GM18511 (cell line): ENCODE results near the gene HOXA6.

Experiments
- ATAC-seq: cut with Tn5 transposase; IDR thresholded peaks from one replicate; pipeline ENCODE4 v1.9.1; 2021; ENCODE audit warnings: mild to moderate bottlenecking, moderate library complexity; ENCODE audit not compliant: unreplicated experiment

Gene HOXA6

DNA sequence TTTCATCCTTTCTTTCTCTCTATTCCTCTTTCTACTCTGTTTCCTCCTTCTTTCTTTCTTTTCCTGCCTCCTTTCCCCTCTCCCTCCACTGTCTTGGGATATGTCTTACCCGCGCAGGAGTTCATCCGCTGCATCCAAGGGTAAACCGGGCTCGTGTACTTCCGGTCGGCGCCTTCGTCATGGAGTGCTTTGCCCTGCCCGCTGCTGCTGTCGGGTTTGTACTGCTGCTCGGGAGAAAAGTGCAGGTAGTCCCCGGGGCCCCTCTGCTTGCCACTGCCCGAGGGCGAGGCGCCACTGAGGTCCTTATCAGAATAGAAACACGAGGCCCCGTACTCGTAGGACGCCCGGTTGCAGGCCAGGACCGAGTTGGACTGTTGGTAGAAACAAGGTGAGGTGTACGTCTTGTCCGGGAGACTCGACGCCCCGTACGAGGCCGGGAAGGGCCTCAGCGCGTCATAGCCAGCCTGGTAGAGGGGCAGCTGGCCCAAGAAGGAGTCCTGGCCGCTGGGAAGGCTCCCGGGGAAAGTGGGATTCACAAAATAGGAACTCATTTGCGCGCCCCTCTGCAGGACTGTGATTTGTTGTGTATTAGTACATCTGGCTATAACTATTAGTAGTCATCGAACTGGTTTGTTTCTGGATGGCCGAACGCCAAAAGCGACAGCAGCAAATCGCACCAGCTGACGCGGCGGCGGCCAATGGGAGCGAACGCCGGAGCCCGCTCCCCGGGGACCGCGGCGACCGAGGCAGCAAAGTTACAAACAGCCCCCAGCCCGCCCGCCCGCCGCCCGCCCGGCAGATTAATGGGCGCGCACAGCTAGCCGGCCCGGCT, at the start of gene HOXA6:
Gene HOXA6, minus strand, starts transcription at position 576 of the 832 bp plus-strand sequence. Its CDS starts 25 bp downstream, at position 551.
- no peak for ATAC-seq

DNA sequence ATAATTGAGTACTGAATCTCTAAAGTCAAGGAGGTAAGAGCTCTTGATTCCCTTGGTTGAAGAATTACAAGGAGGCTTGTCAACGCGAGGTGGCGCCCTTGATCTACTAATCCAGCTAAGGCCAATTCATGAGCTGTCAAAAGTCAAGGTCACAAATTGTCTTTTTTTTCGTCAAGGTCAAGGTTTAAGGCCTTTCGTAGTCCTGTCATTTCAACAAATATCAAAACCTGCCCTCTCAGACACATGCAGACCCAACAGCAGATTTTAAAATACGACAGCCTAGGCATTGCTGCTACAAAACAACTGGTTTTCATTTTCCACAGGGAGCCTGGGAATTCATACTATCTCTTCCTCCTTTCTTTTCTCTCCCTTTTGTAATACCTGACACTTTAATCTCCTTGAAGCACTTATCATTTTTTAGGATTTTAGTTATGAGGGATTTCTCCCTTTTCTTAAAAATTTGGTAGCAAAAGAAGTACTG, 48.8 kb upstream of the HOXA6 start:
- no peak for ATAC-seq

DNA sequence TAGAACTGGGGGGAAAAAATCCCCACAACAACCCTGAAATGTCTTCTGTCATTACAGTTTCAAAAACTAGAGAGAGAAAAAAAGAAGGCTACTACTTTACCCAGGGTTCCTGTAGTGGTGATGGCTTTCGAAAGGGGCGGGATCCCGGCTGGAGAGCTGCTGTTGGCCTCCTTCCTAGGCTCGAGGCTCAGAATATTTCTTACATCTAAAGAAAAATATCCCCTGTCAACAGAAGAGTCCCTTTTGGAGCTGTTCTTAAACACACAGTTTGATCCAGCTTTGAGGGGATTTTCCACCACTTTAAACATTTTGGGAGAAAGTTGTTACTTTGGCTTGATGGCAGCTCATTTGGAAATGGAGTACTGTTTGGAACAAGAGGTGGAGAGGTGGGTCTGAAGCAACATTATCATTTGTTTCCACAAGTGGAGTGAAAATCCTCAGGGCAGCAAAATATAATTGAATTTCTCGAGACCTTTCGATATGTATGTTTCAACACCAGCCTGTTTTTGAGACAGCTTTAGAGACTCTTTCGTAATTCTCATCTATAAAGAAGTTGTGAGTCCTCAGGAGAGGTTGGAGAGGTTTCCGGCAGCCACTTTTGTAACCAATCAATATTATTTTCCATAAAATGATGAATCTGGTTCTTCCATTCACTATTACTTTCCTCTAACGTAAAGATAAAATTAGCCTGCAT, 47.3 kb upstream of the HOXA6 start:
- no peak for ATAC-seq

DNA sequence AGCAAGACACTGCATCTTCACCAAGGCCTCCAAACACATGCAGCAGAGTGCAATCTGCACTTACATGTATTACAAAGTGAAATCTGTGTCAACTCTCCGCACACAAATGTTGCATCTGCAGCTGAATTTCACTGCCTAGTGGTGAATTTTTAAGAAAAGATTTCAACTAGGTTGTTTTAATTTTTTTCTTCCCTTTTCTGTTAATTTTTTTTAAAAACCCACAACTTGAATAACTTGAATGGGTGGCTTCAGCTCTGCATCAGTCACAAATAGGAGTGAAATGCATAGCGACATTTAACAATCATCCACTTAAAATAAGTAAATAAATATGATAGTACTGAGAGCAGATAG, 46.4 kb upstream of the HOXA6 start:
- ATAC-seq, result no peak

DNA sequence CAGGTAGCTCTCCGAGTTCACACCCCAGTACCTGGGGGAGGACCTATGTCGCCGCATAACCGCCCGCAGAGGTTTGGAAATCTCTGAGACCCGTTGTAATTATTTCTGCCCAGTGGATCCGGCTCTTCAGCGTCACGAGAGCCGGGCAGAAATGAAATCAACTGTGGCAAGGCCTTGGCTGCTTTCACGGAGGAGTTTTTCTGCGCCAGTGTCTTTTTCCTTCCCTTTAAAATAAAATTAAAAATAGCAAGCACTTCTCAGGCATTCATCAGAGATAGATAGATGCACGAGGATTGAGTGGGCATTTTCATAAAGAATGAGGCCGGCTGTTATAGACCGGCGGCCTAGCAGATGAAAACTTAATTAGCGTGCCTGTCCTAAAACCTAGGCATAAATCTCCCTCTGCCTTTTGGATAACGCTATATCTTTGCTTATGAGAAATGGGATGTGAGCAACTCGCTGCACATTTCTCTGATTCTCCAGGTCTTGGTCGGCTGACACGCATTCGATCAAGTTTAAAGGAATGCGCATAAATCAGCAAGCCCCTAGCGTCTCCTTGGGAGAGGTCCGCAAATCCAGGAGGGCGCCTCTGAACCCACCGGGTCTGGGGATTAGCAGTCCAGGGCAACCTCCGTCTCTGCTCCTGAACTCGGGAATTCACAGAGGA, 45.9 kb upstream of the HOXA6 start:
- no peak for ATAC-seq

DNA sequence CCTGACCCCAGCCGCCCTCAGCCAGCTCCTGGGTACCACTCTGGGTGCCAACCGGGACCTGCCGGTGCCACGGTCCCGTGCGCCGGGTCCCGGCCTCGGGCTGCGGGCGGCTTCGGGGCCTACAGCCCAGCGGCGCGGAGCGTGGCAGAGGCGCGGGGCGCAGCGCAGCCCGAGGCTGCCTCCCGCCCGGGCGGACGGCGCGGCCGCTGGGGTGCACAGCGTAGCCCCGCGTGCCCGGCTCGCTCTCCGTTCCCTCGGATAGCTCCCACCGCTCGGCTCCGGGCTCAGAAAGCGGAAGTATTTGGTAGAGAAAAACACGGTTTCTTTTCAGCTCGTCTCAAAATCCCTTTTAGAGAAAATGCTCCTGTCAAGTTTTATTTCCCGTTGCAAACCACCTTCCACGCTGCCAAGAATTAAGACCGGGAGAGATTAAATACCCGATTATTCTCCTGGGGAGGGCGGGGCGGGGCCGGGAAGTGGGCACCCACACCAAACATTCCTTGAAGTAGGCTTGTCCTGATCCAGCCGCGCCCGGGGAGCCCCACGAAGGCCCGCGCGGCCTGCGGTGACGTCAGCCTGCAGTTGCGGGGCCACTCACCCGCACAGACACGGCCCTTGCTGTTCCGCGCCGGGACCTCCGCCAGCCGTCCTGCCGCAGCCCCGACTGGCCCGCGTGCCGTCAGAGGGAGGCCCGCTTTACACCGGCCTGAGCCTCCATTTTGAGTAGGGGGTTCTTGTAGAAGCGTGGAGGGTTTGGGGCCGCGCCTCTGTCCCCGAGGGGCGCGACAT, 45.2 kb upstream of the HOXA6 start:
- no peak for ATAC-seq

DNA sequence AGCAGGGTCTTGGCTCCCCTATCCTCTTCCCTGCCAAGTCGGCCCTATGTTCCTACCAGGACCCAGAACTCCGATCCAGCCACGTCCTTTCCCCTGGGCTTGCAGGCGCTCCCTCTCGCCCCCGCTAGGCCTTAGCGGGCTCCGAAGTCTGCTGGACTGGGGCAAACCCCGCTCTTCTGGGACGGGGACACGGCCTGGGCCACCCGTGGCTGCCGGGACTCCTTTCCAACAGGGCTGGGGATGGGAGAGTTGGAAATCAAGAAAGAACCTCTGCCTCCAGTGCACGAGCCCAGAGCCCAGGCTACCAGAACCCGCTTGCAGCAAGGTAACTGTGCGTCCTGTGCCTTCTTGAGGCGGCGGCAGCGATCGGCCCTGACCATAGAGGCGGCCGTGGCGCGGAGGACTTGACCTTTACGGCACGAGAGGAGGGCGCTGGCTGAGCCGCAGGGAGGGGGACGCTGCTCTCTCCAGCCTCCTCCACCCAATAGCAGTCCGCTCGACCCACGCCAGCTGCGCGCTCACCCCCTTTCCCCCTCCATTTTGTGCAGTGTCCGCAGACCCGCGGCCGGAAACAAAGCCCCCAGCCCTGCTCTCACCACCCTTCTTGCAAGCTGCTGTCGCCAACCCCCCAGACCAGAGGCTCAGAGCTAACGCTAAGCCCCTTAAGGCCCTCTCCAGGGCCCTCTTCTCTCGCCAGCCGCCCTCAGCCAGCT, 44.4 kb upstream of the HOXA6 start:
- ATAC-seq, result no peak

DNA sequence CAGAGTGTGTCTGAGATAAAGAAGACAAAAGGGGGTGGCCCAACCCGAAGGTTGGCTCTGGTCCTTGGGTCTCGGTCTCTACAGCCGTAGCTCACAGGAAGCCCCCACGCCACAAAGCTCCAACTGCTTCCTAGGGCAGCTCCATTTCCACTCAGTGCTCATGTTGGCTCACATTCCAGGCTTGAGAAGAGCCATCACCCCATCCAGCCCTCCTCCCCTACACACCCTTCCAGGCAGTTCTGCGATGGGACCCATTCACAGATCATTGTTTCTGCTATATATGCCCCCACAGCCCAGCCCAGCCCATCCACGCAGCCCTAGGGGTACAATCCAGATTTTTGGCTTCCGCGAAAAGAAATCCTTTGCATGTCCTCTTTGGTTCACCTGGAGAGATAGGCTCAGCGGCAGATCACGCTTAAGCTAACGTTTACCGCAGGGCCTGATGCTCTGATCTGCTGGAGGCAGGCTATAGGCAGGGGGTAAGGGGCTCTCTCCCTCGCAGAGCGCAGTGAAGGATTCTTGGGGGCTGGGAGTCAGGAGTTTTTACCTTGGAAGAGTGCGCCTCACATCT, 43.7 kb upstream of the HOXA6 start:
- ATAC-seq, result no peak

DNA sequence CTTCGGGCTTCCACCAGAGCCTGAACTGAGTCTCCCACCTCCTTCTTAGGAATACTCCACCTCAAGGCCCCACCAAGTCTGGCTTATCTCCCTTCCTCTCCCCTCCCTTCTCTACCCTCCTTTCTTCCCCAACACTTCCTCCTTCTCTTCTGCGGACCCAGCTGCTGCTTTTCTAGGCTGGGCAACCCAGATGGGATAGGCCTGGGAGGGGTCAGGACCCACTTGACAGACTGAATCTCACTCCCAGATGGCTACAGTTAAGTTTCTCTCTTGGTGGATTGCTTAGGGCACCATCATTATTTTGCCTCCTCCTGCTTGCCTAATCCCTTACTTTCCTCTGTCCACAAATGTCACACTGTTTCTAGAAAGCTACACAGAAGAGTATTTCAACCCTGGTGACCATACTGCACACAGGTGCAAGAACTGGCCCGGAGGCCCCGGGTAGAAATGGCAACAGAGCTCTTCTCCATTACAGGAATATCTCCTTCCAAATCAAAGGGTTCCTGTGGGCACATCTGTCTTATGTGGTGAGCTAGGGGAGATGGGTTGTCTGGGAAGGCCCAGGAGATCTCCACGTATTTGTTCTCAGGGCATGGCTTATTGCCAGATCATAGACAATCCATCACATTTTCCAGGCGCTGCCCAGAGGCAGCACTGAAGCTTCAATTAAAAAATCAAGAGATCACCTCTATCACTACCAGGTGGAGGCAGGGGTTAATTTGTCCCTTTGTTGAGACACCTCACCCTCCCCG, 42.6 kb upstream of the HOXA6 start:
- no peak for ATAC-seq

DNA sequence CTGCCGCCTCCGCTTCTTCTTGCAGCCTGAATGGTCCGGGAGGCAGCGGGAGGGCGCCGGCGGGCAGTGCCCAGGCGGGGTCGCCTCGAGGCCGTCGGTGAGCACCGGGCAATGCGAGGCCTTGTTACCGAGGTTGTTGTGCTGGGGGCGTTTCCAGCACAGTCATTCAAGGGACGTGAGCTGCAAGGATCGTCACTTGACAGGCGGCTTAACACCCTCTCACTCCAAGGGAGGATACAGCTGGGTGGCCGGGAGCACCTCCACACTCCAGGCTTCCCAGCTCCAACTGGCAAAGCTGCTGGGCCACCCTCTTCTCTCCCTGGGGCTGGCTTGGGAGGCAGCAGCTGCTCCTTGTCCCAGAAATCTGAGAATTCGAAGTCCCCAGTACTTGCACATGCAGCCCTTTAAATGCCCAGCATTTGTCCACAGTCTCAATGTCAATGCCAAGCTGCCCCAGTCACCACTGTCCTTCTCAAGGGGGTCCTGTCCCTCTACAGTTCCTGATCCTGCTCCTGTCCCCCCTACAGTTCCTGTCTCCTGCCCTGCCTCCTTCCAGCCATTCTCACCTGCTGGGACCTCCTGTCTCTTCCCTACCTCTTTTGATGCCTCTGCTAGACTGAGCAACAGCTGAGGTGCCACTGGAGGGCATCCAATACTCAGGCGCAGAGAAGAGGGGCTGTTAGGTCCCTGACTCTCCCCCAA, 41.9 kb upstream of the HOXA6 start:
- ATAC-seq, result no peak

DNA sequence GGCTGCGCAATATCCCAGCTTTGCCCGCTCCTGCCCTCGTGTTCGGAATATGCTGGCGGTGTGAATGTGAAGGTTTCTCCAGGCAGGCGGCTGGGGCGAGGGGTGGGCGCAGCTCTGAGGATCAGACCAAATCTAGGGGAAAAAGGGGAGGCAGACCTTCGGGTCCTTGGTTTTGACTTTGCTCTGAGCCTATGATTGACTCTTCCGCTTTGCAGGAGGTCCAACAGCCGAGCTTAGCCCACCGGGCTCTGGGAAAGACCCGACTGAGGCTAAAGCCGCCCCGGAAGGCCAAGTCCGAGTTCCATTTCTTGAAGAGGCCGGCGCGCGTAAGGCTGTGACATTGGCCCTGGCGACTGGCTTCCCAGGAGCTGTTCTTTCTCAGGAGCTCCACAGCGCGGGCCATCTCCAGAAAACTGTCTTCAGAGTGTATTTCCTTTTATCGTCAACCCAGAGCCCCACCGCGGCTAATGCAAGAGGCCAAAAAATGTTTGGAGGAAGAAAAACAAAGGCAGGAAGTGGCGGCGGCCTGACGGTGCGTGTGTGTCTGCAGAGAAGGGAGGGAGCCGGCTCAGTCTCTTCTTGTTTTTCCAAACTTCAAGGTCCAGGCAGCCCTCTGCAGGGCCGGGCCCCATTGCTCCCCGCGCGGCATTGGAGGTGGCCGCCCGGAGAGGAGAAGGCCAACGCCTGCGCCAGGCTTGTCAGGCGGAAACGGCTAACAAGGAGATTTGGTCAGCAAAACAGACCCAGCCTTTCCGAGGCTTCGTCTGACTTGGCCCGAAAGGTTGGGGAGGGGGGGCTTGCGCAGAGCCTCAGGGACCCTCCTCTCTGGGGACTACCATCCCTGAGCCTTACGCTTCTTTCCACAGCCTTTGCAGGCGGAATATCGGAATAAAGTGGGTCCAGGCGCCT, 41.1 kb upstream of the HOXA6 start:
- no peak for ATAC-seq

DNA sequence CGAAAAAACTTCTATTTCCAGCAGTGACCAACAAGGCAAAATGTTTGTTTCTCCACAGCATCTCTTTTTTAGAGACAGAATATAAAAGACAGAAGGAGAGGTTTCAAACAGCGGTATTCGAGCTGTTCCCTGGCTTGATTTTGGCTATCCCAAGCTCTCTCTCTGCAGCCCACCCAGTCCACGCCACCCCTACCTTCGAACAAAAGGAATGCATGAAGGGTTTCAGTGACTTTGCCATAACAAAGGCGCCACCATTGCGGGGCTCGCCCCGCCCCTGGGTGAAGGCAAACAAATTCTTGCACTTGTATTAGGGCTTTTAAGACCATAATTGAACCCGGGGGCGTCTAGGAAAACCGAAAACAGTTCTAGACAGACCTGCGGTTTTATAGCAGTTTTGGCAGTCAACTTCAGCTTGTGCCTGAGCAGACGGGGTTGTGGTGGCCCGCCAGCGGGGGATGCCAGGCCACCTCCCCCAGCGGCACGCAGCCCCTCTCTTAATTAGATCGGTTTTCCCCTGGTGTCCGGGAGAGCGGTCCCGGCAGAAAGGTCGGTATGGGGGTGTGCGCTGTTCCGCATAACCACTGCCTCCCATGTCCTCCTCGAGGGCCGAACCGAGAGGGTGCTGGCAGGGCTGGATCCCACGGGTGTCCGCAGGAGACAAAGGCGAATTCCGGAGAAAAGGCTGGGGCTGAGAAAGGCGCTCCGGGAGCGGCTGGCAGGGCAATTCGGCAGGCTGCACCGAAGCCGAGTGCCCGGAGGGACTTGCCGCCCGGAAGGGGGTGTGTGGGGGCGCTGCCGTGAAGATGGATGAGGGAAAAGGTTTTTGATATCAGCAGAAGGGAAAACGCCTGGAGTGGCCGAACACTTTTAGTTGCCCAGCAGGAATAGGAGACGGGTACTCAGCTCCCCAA, 40.2 kb upstream of the HOXA6 start:
- no peak for ATAC-seq

DNA sequence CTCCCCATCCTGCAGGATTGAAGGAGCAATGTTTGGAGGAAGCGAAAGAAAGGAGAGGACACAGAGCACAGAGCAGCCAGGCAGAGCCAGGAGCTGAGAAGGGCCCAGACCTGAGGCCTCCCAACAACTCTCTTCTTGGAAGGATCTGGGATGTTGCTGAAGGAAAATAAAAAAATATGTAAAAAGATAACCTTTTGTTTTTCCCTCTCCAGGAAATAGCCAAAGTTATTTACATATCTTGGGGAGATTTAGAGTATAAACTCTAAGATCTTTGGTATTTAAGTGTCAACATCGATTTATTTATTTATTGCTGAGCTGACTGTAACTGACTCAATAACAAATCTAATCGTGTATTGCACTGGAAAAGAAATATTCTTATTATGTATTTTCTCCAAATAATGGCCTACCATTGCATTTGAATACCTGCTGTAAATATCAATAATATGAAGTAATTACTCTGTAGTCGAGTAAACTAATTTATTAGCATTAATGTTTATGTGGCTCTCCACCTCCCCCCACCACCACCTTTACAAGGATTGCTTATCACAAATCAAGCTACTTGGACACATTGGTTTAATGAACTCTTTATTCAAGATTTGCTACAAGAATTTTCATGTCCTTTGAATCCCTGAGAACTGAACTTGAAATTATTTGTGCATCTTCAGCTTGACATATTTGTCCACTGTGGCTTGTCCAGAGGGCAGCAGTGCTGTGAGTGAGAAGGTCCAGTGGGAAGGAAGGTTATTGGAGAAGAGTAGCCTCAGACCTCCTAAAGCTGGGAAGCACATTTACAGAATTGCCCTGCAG, 39.3 kb upstream of the HOXA6 start:
- ATAC-seq, result no peak

DNA sequence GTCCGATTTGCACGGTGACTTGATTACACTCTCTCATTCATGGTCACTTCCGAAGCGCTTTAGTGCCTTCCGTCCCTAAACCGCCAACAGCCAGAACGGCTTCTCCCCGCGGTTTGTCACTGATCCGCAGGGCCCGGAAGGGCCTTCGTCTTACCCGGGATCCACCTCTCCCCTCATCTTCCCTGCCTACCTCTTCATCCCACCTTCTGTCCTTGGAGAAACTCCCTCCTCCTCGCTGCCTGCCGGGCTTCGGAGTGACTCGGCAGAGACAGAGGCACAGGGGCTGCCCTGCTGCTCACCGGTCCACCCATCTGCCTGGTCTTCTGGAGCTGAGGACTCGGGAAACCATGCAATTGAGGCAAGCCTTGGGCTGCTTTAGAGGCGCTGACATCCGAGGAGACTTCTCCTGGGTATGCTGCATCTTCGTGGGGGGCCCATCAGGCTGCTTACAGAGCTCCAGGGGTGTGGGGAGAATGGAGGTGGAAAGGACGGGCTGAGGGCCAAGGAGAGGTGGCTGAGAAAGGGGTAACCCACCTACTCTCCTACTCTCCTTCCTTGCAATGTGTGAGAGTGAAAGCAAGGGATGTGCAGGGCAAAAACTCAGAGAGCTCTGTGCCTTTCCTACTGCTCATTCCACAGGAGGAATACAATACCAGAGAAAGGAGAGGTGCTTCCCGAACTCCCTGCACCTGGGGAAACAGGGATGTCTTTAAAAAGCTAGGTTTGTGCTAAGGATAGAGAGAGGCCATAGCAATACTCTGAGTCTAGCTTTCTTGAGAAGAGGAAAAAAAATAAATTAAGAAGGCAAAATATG, 38.5 kb upstream of the HOXA6 start:
- no peak for ATAC-seq
